Tibial artery (tissue), 4 donors: Measurements from ENCODE around the gene PCDH19.

Source experiments
- DNase-seq, 2 donors: peaks; one replicate each; pipeline ENCODE4 v3.0.0-alpha.2; 2019
- H3K27ac ChIP-seq, 2 donors: fragments of 200-600 bp; sonication (generic) in 1 of 2; 1 replicate in 1 of 2; 2 replicates in 1 of 2; pipeline ENCODE4 v1.5.1; 2018 to 2019; ENCODE audit warnings: mild to moderate bottlenecking in 1 of 2
- H3K27me3 ChIP-seq, 2 donors: fragments of 200-600 bp; sonication (generic) in 1 of 2; one replicate each; pipeline versions ENCODE4 v1.5.1 to v1.6.0; 2016 to 2019
- H3K36me3 ChIP-seq, 3 donors: fragments of 200-600 bp; sonication (generic) in 2 of 3; one replicate each; pipeline ENCODE4 v1.5.1; 2016 to 2019; ENCODE audit warnings: mild to moderate bottlenecking in 2 of 3
- H3K4me1 ChIP-seq, 4 donors: fragments of 200-600 bp; sonication (generic) in 2 of 4; 1 replicate in 3 of 4; 2 replicates in 1 of 4; pipeline ENCODE4 v1.5.1; 2016 to 2019
- H3K4me3 ChIP-seq, 2 donors: fragments of 200-600 bp; sonication (generic) in 1 of 2; 1 replicate in 1 of 2; 2 replicates in 1 of 2; pipeline ENCODE4 v1.5.1; 2018 to 2019; ENCODE audit warnings: mild to moderate bottlenecking in 2 of 2
- H3K9me3 ChIP-seq, 3 donors: fragments of 200-600 bp; sonication (generic) in 1 of 3; one replicate each; pipeline ENCODE4 v1.5.1; 2016 to 2019
- CTCF ChIP-seq, 2 experiments: fragments of 200-600 bp in 1 of 2; fragments of 450-650 bp in 1 of 2; IDR thresholded peaks; one replicate each; pipeline ENCODE4 v1.5.1; 2017 to 2019; ENCODE audit warnings: antibody characterized with exemption in 2 of 2, mild to moderate bottlenecking in 1 of 2, moderate library complexity in 1 of 2
- intact Hi-C: fragments of 100-400 bp; cut with DNase I; formaldehyde crosslinking; loops from one replicate; pipeline ENCODE4 v1.15.0; 2023; ENCODE audit warnings: low total_unique reads

Gene PCDH19

DNA sequence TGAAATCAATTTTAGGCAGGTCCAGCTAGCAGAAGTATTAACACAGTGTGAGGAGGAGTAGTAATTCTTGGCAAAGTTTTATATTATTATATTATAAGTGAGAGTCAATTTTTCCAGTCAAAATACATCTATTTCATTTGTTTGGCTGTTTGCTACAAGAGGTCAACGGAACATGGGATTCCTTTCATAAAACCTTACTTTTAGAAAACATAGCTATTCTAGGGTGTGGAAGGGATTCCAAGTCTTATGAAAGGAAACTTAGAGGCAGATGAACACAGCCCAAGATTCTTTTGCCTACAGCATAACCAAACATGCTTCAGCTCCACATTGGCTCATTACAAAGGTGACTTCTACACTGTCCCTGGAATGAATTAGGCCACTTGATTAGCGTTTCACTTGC is 29.9 kb upstream of the PCDH19 start:
- Histone ChIP-seq H3K4me1 (no peaks in the 10 kb centered on the region), H3K27me3 (no peaks in the 10 kb centered on the region), H3K9me3 (no peaks in the 10 kb centered on the region), H3K4me3 (no peak overlapping the region), H3K27ac (no peak overlapping the region), H3K36me3 (no peaks in the 10 kb centered on the region)
- no peak for DNase-seq
- intact Hi-C loops = no loop called here
- no peak for TF ChIP-seq CTCF (IDR thresholded peaks at IDR 0.05)

DNA sequence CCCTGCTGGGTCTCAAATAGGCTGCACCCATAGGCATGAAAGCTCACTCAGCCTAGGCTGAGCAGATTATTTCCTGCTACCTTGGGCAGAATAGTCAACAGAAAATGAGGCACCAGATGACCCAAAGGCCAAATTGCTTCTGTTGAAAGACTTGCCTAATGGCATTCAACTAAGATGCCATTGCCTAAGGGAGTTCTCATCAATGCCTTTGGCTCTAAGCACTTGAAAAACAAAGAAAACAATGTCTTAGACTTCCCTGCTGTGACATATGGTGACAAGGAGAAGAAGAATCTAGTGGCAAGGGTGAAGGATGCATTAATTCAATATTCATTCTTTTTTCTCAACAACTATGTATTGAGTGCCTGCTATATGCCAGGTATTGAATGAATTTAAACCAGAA is 25.7 kb upstream of the PCDH19 start:
- Histone ChIP-seq H3K27me3 (no peaks in the 10 kb centered on the region), H3K27ac (no peak overlapping the region), H3K9me3 (no peaks in the 10 kb centered on the region), H3K4me3 (no peak overlapping the region), H3K4me1 (no peaks in the 10 kb centered on the region), H3K36me3 (no peaks in the 10 kb centered on the region)
- TF ChIP-seq CTCF (IDR thresholded peaks at IDR 0.05) = no peak
- intact Hi-C loops = no loop called here
- no peak for DNase-seq

DNA sequence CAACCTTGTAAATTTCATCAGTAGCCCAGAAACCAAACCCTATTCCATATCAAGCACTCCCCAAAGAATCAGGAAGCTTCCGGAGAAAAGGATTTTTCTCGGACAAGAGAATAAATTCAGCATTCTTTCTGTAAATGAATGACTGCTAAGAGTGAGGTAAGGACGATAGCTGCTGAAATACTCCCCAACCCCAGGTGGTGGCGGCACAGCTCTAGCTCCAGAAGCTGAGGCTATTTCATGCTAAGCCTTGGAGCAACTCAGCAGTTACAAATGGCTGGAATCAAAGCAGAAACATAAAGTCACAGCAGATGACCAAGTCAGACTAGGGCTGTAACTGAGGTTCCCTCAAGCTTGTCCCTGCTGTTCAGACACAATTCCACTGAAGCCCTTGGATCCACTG is 13.9 kb upstream of the PCDH19 start:
- intact Hi-C loops = no loop called here
- no peaks in the 10 kb centered on the region for H3K4me1 ChIP-seq
- no peak for TF ChIP-seq CTCF (IDR thresholded peaks at IDR 0.05)
- H3K27me3 ChIP-seq = no peaks in the 10 kb centered on the region
- H3K36me3 ChIP-seq = no peaks in the 10 kb centered on the region
- H3K4me3 ChIP-seq = no peak overlapping the region
- H3K27ac ChIP-seq = no peak overlapping the region
- H3K9me3 ChIP-seq = peaks cover 0 to 3% (median 0%) of the 10 kb centered on the region in 3 donors
- DNase-seq = no peak

DNA sequence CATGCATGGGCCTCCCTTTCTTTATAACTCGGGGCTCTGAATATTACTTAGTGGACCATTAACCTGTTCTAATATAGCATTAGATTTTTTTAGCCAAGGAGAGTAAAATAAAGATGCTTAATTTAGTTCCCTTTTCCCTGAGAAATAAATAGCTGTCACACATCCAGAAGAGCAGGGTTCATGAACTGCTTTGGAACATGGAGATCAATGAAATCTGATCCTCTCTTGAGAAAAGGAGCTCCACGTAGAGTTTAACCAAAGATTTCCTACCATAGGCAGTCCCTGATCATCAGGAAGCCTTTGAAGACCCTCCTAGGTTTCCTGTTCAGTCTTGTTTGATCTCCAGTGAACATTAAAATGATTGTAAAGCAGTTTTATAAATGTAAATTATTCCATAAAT is 8.5 kb upstream of the PCDH19 start:
- intact Hi-C loops = no loop called here
- H3K36me3 ChIP-seq = no peaks in the 10 kb centered on the region
- TF ChIP-seq CTCF (IDR thresholded peaks at IDR 0.05) = no peak
- no peak overlapping the region for H3K27ac ChIP-seq
- DNase-seq = no peak
- no peaks in the 10 kb centered on the region for H3K4me1 ChIP-seq
- no peak overlapping the region for H3K4me3 ChIP-seq
- no peaks in the 10 kb centered on the region for H3K27me3 ChIP-seq
- H3K9me3 ChIP-seq = peaks cover 0 to 3% (median 0%) of the 10 kb centered on the region in 3 donors

GRCh38 chrX:100417681-100418080 is 7.6 kb upstream of the PCDH19 start:
- intact Hi-C loops = no loop called here
- no peaks in the 10 kb centered on the region for H3K36me3 ChIP-seq
- peaks cover 0 to 2% (median 0%) of the 10 kb centered on the region in 3 donors for H3K9me3 ChIP-seq
- no peaks in the 10 kb centered on the region for H3K4me1 ChIP-seq
- TF ChIP-seq CTCF (IDR thresholded peaks at IDR 0.05) = no peak
- H3K4me3 ChIP-seq = no peak overlapping the region
- no peak overlapping the region for H3K27ac ChIP-seq
- no peak for DNase-seq
- no peaks in the 10 kb centered on the region for H3K27me3 ChIP-seq

DNA sequence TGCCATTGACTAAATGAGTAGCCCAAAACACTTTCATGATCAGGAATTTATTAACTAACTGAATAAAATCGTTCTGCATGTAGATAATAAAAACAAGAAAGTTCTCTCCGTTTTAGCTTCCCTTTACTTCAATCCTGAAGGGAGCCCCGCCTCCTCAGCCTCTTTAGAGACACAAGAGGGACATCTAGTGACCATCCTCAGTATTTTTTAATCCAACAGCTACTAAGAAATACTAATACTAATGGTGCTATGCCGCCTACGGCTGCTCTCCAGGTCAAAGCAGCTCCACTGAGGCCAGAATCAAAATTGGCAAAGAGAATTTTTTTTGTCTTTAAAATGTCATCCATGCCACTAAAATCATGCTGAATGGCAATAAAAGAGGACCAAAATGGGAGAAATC is 3.2 kb upstream of the PCDH19 start:
- Histone ChIP-seq H3K9me3 (no peaks in the 10 kb centered on the region), H3K4me1 (peaks cover 0 to 33% (median 14%) of the 10 kb centered on the region in 4 donors), H3K4me3 (no peak overlapping the region), H3K27ac (no peak overlapping the region), H3K36me3 (no peaks in the 10 kb centered on the region), H3K27me3 (peaks cover 0 to 19% of the 10 kb centered on the region in 2 donors)
- peak; percentile 35 to 39 for TF ChIP-seq CTCF (IDR thresholded peaks at IDR 0.05)
- intact Hi-C loops = no loop called here
- DNase-seq = peak in 1 of 2 donors; percentile 43
